Inferior parietal cortex (tissue), 1 donor: Measurements from ENCODE around the gene CADM4.

Source experiments
- DNase-seq: peaks from one replicate; pipeline ENCODE4 v3.0.0-alpha.2; 2016; ENCODE audit errors: extremely low spot score

CADM4 gene

GRCh38 chr19:43586346-43586745, 53.3 kb downstream of the CADM4 start:
- DNase-seq, result no peak

DNA sequence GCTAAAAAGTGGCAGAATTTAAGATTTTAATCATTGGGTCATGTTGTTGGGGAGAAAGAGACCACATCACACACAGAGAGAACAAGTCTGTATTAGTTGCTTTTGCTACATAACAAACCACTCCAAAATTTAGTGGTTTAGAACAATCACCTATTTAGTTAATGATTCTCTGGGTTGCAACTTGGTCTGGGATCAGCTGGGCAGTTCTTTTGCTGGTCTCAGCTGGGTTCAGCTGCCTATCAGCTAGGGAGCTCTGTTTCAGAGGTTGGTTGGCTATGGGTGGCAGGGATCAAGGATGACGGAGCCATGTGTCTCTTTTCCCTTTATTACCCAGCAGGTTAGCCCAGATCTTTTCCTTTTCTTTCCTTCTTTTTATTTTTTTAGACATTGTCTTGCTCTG, 55.2 kb downstream of the CADM4 start:
- DNase-seq, result no peak

DNA sequence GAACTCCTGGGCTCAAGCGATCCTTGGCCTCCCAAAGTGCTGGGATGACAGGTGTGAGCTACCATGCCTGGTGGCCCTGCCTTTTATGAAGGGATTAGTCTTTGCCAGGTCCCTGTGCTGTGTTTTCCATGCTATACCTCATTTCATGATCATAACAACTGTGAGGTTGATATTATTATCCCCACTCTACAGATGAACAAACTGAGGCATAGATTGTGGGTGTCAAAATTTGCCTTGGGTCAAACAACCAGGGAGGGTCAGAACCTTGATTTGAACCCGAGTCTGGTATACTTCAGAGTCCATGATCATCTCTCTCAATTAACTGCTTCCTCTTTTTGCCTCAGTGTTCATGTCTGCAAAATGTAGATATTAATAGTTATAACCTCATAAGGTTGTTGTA, 57.2 kb downstream of the CADM4 start:
- no peak for DNase-seq

DNA sequence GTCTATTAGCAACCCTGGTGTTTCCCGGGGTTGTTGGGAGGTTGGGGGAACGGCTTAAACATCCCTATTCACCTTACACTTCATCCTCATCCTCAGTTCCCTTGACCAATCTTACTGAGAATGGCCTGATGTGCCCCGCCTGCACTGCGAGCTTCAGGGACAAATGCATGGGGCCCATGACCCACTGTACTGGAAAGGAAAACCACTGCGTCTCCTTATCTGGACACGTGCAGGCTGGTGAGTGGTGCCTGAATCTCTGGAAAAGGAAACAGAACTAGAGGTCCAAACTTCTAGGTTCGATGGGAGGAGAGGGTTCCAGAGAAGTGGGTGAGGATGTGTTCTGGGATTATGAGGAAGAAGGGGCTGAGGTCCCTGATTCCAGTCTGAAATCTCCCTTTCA, 58.2 kb downstream of the CADM4 start:
- no peak for DNase-seq

DNA sequence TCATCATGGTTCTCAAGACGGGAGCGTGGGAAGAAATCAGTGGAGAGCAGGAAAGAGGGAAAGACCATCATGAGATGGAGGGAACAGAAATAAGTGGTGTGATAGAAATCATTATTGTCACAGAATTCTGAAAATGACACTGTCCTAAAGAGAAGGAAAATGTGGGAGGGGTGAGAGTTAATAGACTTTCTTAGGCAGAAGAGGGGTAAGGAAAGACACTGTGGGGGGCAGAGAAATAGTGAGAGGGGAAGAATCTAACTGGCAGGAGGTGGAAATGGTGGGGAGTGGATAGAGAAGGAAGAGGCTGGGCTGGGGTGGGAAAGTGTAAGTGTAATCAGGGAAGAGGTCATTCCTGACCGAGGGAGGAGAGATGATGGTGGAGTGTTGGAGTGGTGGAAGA, 60.9 kb downstream of the CADM4 start:
- DNase-seq, result no peak

- DNase-seq, result no peak
These were observed 63.4 kb downstream of the CADM4 start for GRCh38 chr19:43575955-43576878.

GRCh38 chr19:43575156-43575950, 64.3 kb downstream of the CADM4 start, which contains the start of the genes PINLYP and XRCC1:
Gene PINLYP (plus strand): TSS chr19:43575801. CDS start chr19:43577192, 1,391 bp downstream.
Gene XRCC1 (minus strand): TSS chr19:43575527. CDS start chr19:43575458, 69 bp downstream.
- DNase-seq, result peak; percentile 97

- DNase-seq, result no peak
These were observed 65.1 kb downstream of the CADM4 start for GRCh38 chr19:43574424-43575155.
